T-cell (primary cell): ENCODE measurements around the gene STK39. TPM values are rescaled to one million over a fixed set of nuclear protein-coding genes. Genes with fewer than 3 reads are reported as not detected.

Experiments used
- ATAC-seq, 4 experiments: fragments of 200-7000 bp in 3 of 4; fragments of 150-1000 bp in 1 of 4; cut with Tn5 transposase; replicated peaks in 1 of 4; 1 replicate in 3 of 4; 2 replicates in 1 of 4; pipeline ENCODE4 v1.10.0; 2021; ENCODE audit warnings: moderate library complexity in 3 of 4, mild to moderate bottlenecking in 2 of 4, moderate number of reproducible peaks in 1 of 4
- CTCF ChIA-PET, 2 donors: fragments of 300-600 bp; sonication (Branson Sonifier 250); formaldehyde crosslinking; loops; one replicate each; lab custom pipeline; 2022; ENCODE audit warnings: antibody characterized with exemption in 2 of 2; lab: Charles Lee
- POLR2A ChIA-PET, 2 donors: fragments of 300-600 bp; sonication (Branson Sonifier 250); formaldehyde crosslinking; loops; one replicate each; lab custom pipeline; 2022; ENCODE audit warnings: antibody characterized with exemption in 2 of 2; lab: Charles Lee
- DNase-seq, 35 experiments: peaks; one replicate each; pipeline versions ENCODE4 v3.0.0 to v3.0.0-alpha.2; 2013 to 2023
- H3K27ac ChIP-seq: one replicate; pipeline ENCODE4 v1.5.1; 2013; ENCODE audit warnings: low read length
- H3K27me3 ChIP-seq, 2 experiments: replicated peaks in 1 of 2; 1 replicate in 1 of 2; 2 replicates in 1 of 2; pipeline versions ENCODE4 v1.6.1 to v1.7.0; 2013; ENCODE audit warnings: low read length in 1 of 2, mixed read lengths in 1 of 2; ENCODE audit not compliant: control insufficient read depth in 2 of 2, insufficient read depth in 2 of 2; ENCODE audit errors: extremely low read depth in 1 of 2
- H3K36me3 ChIP-seq, 2 donors: 1 replicate in 1 of 2; 2 replicates in 1 of 2; pipeline versions ENCODE4 v1.6.1 to v1.7.0; 2013; ENCODE audit warnings: low read length in 1 of 2; ENCODE audit not compliant: control insufficient read depth in 2 of 2, insufficient read depth in 1 of 2; ENCODE audit errors: extremely low read depth in 1 of 2
- H3K4me1 ChIP-seq, 2 experiments: 1 replicate in 1 of 2; 2 replicates in 1 of 2; pipeline versions ENCODE4 v1.6.1 to v1.7.0; 2013; ENCODE audit warnings: low read length in 2 of 2, mixed read lengths in 1 of 2; ENCODE audit not compliant: insufficient read depth in 2 of 2, control insufficient read depth in 1 of 2; ENCODE audit errors: extremely low read depth in 1 of 2
- H3K4me3 ChIP-seq, 2 donors: 1 replicate in 1 of 2; 2 replicates in 1 of 2; pipeline versions ENCODE4 v1.5.1 to v1.7.0; 2013; ENCODE audit warnings: mild to moderate bottlenecking in 2 of 2, low read length in 1 of 2, moderate library complexity in 1 of 2; ENCODE audit not compliant: control insufficient read depth in 1 of 2; ENCODE audit errors: extremely low read depth in 1 of 2
- H3K9me3 ChIP-seq: 2 replicates; pipeline ENCODE4 v1.7.0; 2013
- H3K27ac Mint-ChIP-seq, 2 donors: one replicate each; pipeline ENCODE4 v1.8.0; 2020 to 2021; ENCODE audit warnings: mild to moderate bottlenecking in 2 of 2, mixed read lengths in 2 of 2
- H3K27me3 Mint-ChIP-seq, 2 donors: one replicate each; pipeline ENCODE4 v1.8.0; 2021 to 2022; ENCODE audit warnings: mixed read lengths in 2 of 2
- H3K36me3 Mint-ChIP-seq: one replicate; pipeline ENCODE4 v1.8.0; 2021; ENCODE audit warnings: mixed read lengths
- H3K4me1 Mint-ChIP-seq, 3 donors: one replicate each; pipeline ENCODE4 v1.8.0; 2020 to 2022; ENCODE audit warnings: mixed read lengths in 3 of 3, mild to moderate bottlenecking in 1 of 3
- H3K4me3 Mint-ChIP-seq, 3 donors: one replicate each; pipeline ENCODE4 v1.8.0; 2020 to 2022; ENCODE audit warnings: mild to moderate bottlenecking in 3 of 3, mixed read lengths in 3 of 3, moderate library complexity in 3 of 3
- H3K9me3 Mint-ChIP-seq, 3 donors: one replicate each; pipeline ENCODE4 v1.8.0; 2020 to 2022; ENCODE audit warnings: mixed read lengths in 3 of 3
- WGBS: methylation state at CpG from one replicate; pipeline ENCODE4 v1.1.5; 2013; ENCODE audit warnings: missing lambda C conversion rate; ENCODE audit not compliant: insufficient coverage; 5-methylcytosine and 5-hydroxymethylcytosine counted together
- total RNA-seq, 35 experiments: library from RNA in 6 of 35; stranded (reverse) in 6 of 35; fragments of 120-200 nt in 1 of 35; gene quantifications; one replicate each; pipeline versions ENCODE4 v1.2.1 to v1.2.4 and lab custom pipeline; 2013 to 2026

The STK39 gene
- total RNA-seq, 5 donors from 2014 or later (not counting 1 experiment from before 2014, with no cell fraction given): 15.4 to 25.8 (median 21.0) TPM

GRCh38 chr2:167943368-167943767, 304.0 kb downstream of the STK39 start:
- Histone ChIP-seq H3K4me1 (no peaks in the 10 kb centered on the region), H3K36me3 (no peaks in the 10 kb centered on the region), H3K27ac (no peak overlapping the region), H3K4me3 (no peak overlapping the region), H3K9me3 (no peaks in the 10 kb centered on the region), H3K27me3 (no peaks in the 10 kb centered on the region)
- no peak for ATAC-seq
- peaks cover 6 to 26% of the 10 kb centered on the region in 2 donors for H3K27me3 Mint-ChIP-seq
- peaks cover 0 to 5% (median 5%) of the 10 kb centered on the region in 3 donors for H3K9me3 Mint-ChIP-seq
- no peak overlapping the region for H3K4me3 Mint-ChIP-seq
- no peaks in the 10 kb centered on the region for H3K36me3 Mint-ChIP-seq
- no peak for DNase-seq
- ChIA-PET POLR2A (interaction anchor here in 1 of 2 donors (0.5 kb wide), 1 partner anchor 1629 kb away, joined by 9 read pairs; no protein-coding TSS in a partner anchor), CTCF (interaction anchor here in 1 of 2 donors (0.7 kb wide), 1 partner anchor 1197 kb away, joined by 3 read pairs; no protein-coding TSS in a partner anchor)
- no peak overlapping the region for H3K27ac Mint-ChIP-seq
- no CpG with 5 or more reads among the region's 1 CpG for WGBS
- H3K4me1 Mint-ChIP-seq: no peaks in the 10 kb centered on the region

GRCh38 chr2:167942366-167943081, 304.9 kb downstream of the STK39 start:
- H3K4me3 Mint-ChIP-seq: no peak overlapping the region
- H3K36me3 Mint-ChIP-seq: no peaks in the 10 kb centered on the region
- POLR2A ChIA-PET: interaction anchor here in 1 of 2 donors (0.5 to 0.6 kb wide), 2 partner anchors 12 to 1630 kb away, joined by 3 to 9 read pairs; no protein-coding TSS in a partner anchor
- Histone ChIP-seq H3K9me3 (no peaks in the 10 kb centered on the region), H3K4me3 (no peak overlapping the region), H3K36me3 (no peaks in the 10 kb centered on the region), H3K4me1 (no peaks in the 10 kb centered on the region), H3K27ac (no peak overlapping the region), H3K27me3 (no peaks in the 10 kb centered on the region)
- no peak for DNase-seq
- ATAC-seq: no peak
- no peaks in the 10 kb centered on the region for H3K9me3 Mint-ChIP-seq
- CTCF ChIA-PET: interaction anchor here in 1 of 2 donors (0.6 kb wide), 1 partner anchor 139 kb away, joined by 3 read pairs; no protein-coding TSS in a partner anchor
- peaks cover 6 to 28% of the 10 kb centered on the region in 2 donors for H3K27me3 Mint-ChIP-seq
- no peaks in the 10 kb centered on the region for H3K4me1 Mint-ChIP-seq
- no peak overlapping the region for H3K27ac Mint-ChIP-seq
- no CpG with 5 or more reads among the region's 3 CpGs for WGBS

GRCh38 chr2:167941604-167942003, 305.8 kb downstream of the STK39 start:
- Mint-ChIP-seq H3K4me1 (no peaks in the 10 kb centered on the region), H3K27me3 (peaks cover 6 to 34% of the 10 kb centered on the region in 2 donors), H3K36me3 (no peaks in the 10 kb centered on the region), H3K27ac (no peak overlapping the region), H3K9me3 (no peaks in the 10 kb centered on the region), H3K4me3 (no peak overlapping the region)
- CTCF ChIA-PET: interaction anchor here in 1 of 2 donors (0.6 kb wide), 1 partner anchor 138 kb away, joined by 3 read pairs; no protein-coding TSS in a partner anchor
- ATAC-seq: no peak
- no peaks in the 10 kb centered on the region for H3K36me3 ChIP-seq
- no peak for DNase-seq
- POLR2A ChIA-PET: interaction anchor here in 1 of 2 donors (0.6 kb wide), 1 partner anchor 13 kb away, joined by 3 read pairs; no protein-coding TSS in a partner anchor
- no peak overlapping the region for H3K4me3 ChIP-seq
- H3K27ac ChIP-seq: no peak overlapping the region
- H3K27me3 ChIP-seq: no peaks in the 10 kb centered on the region
- 90% methylated on average over 4 of the region's 9 CpGs for WGBS
- H3K4me1 ChIP-seq: no peaks in the 10 kb centered on the region
- H3K9me3 ChIP-seq: no peaks in the 10 kb centered on the region

- Histone ChIP-seq H3K4me3 (no peak overlapping the region), H3K27me3 (no peaks in the 10 kb centered on the region), H3K27ac (no peak overlapping the region), H3K9me3 (no peaks in the 10 kb centered on the region), H3K4me1 (no peaks in the 10 kb centered on the region), H3K36me3 (no peaks in the 10 kb centered on the region)
- ChIA-PET CTCF (no interaction called here), POLR2A (no interaction called here)
- H3K36me3 Mint-ChIP-seq: no peaks in the 10 kb centered on the region
- no peak overlapping the region for H3K4me3 Mint-ChIP-seq
- 96% methylated on average over 4 of the region's 11 CpGs for WGBS
- DNase-seq: no peak
- H3K27me3 Mint-ChIP-seq: peaks cover 6 to 34% of the 10 kb centered on the region in 2 donors
- no peaks in the 10 kb centered on the region for H3K4me1 Mint-ChIP-seq
- no peak overlapping the region for H3K27ac Mint-ChIP-seq
- H3K9me3 Mint-ChIP-seq: no peaks in the 10 kb centered on the region
- ATAC-seq: no peak
Observed at GRCh38 chr2:167940734-167941507, 306.5 kb downstream of the STK39 start.

GRCh38 chr2:167940346-167940725, 307.1 kb downstream of the STK39 start:
- CTCF ChIA-PET: no interaction called here
- H3K4me3 Mint-ChIP-seq: no peak overlapping the region
- H3K27ac ChIP-seq: no peak overlapping the region
- POLR2A ChIA-PET: no interaction called here
- ATAC-seq (no peak), DNase-seq (no peak)
- no peaks in the 10 kb centered on the region for H3K36me3 ChIP-seq
- no peaks in the 10 kb centered on the region for H3K4me1 ChIP-seq
- no peaks in the 10 kb centered on the region for H3K9me3 ChIP-seq
- no peaks in the 10 kb centered on the region for H3K36me3 Mint-ChIP-seq
- WGBS: 53% methylated on average over 2 of the region's 3 CpGs
- H3K4me1 Mint-ChIP-seq: no peaks in the 10 kb centered on the region
- H3K27ac Mint-ChIP-seq: no peak overlapping the region
- no peak overlapping the region for H3K4me3 ChIP-seq
- no peaks in the 10 kb centered on the region for H3K9me3 Mint-ChIP-seq
- peaks cover 6 to 34% of the 10 kb centered on the region in 2 donors for H3K27me3 Mint-ChIP-seq
- H3K27me3 ChIP-seq: no peaks in the 10 kb centered on the region

- POLR2A ChIA-PET: no interaction called here
Observed at GRCh38 chr2:167939514-167940345, 307.7 kb downstream of the STK39 start.

More at GRCh38 chr2:167939514-167940345, 307.7 kb downstream of the STK39 start:
- Mint-ChIP-seq H3K4me3 (no peak overlapping the region), H3K4me1 (no peaks in the 10 kb centered on the region), H3K9me3 (no peaks in the 10 kb centered on the region), H3K36me3 (no peaks in the 10 kb centered on the region), H3K27me3 (peaks cover 8 to 34% of the 10 kb centered on the region in 2 donors), H3K27ac (no peak overlapping the region)
- no CpG with 5 or more reads among the region's 5 CpGs for WGBS
- DNase-seq (no peak), ATAC-seq (no peak)
- Histone ChIP-seq H3K4me3 (no peak overlapping the region), H3K4me1 (no peaks in the 10 kb centered on the region), H3K36me3 (no peaks in the 10 kb centered on the region), H3K9me3 (no peaks in the 10 kb centered on the region), H3K27me3 (no peaks in the 10 kb centered on the region), H3K27ac (no peak overlapping the region)
- CTCF ChIA-PET: interaction anchor here in 1 of 2 donors (0.6 kb wide), 1 partner anchor 27 kb away, joined by 3 read pairs; no protein-coding TSS in a partner anchor
